Measurements from ENCODE around the gene LSM3. TPM values are rescaled to one million over a fixed set of nuclear protein-coding genes. Genes with fewer than 3 reads are reported as not detected.

The LSM3 gene
- total RNA-seq, 2 donors from 2014 or later, result 4.9 TPM

DNA sequence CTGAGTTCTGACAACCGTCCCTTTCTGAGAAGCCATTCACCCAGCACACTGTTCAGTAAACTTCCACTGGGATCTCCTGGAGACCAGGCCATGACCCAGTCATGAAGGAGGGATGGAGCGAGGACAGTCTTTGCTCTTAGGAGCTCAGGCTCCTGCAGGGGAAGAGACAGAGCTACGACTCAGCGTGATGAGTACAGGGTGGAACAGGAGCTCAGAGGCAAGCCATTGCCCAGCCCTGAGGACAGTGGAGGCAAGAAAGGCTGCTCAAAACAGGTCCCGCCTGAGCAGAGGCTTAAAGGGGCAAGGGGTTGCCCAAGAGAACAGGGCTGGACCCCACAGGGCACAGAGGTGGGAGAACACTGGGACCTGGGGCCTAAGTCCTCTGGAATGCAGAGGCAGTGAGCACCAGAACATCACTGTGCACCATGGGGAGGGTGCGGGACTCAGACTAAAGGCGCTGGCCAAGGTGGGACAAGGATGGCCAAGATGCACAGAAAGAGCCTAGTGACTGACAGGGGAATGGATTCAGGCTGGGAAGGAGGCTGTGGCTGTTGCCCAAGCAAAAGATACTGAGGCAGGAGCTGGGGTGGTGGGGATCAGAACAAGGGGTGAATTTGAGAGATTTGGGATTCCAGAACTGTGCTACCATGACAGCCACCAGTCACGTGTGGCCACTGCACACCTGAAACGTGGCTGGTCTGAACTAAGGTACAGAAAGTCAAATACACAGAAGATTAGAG is 28.0 kb upstream of the LSM3 start:
- Histone ChIP-seq H3K27me3 (replicated peaks; ENCODE audit: insufficient read depth) (no peaks in the 10 kb centered on the region), H3K36me3 (peaks cover 33% of the 10 kb centered on the region), H3K9me3 (no peaks in the 10 kb centered on the region), H3K4me1 (ENCODE audit: control insufficient read depth in 1 of 2, low read depth in 2 of 2) (peaks cover 19 to 25% of the 10 kb centered on the region in 2 donors), H3K27ac (no peak overlapping the region), H3K4me3 (no peak overlapping the region)
- DNase-seq (ENCODE audit: low spot score), result no peak
- TF ChIP-seq, protein P1, sequence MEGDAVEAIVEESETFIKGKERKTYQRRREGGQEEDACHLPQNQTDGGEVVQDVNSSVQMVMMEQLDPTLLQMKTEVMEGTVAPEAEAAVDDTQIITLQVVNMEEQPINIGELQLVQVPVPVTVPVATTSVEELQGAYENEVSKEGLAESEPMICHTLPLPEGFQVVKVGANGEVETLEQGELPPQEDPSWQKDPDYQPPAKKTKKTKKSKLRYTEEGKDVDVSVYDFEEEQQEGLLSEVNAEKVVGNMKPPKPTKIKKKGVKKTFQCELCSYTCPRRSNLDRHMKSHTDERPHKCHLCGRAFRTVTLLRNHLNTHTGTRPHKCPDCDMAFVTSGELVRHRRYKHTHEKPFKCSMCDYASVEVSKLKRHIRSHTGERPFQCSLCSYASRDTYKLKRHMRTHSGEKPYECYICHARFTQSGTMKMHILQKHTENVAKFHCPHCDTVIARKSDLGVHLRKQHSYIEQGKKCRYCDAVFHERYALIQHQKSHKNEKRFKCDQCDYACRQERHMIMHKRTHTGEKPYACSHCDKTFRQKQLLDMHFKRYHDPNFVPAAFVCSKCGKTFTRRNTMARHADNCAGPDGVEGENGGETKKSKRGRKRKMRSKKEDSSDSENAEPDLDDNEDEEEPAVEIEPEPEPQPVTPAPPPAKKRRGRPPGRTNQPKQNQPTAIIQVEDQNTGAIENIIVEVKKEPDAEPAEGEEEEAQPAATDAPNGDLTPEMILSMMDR (IDR thresholded peaks at IDR 0.05), result no peak
- ATAC-seq (ENCODE audit: insufficient number of reproducible peaks, low FRiP score, low read depth), result no peak

DNA sequence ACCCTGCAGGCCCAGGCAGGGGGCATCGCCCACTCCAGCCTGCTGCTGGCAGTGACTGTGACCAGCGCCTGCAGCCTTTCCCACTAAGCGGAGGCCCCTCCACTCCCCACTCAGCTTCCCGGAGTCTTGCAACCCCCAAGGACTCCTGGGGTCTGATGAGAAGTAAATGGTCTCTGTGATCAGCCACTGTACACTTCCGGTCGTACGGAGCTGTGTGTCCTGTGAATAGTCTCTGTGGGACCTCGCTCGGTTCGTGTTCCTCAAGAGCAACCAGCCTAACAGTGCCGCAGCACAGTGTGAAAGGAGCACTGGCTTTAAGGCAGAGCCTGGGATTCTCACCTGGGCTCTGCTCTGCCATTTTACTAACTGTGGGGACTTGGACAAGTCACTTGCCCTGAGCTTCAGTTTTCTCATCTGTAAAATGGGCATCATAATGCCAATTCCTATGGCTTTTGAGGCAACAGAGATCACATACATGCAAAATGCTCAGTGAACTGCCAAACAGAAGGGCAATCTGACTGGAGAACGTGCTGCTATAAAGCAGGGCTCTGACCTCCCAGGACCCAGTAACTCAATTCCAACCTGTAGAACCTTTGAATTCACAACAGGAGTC is 27.0 kb upstream of the LSM3 start:
- H3K27ac ChIP-seq, result no peak overlapping the region
- no peak for DNase-seq (ENCODE audit: low spot score)
- H3K4me3 ChIP-seq, result no peak overlapping the region
- TF ChIP-seq, protein P1 (IDR thresholded peaks at IDR 0.05), result no peak
- no peaks in the 10 kb centered on the region for H3K27me3 ChIP-seq (replicated peaks; ENCODE audit: insufficient read depth)
- no peaks in the 10 kb centered on the region for H3K9me3 ChIP-seq
- H3K36me3 ChIP-seq, result peaks cover 40% of the 10 kb centered on the region
- H3K4me1 ChIP-seq (ENCODE audit: control insufficient read depth in 1 of 2, low read depth in 2 of 2), result peaks cover 10 to 16% of the 10 kb centered on the region in 2 donors
- ATAC-seq (ENCODE audit: insufficient number of reproducible peaks, low FRiP score, low read depth), result no peak

DNA sequence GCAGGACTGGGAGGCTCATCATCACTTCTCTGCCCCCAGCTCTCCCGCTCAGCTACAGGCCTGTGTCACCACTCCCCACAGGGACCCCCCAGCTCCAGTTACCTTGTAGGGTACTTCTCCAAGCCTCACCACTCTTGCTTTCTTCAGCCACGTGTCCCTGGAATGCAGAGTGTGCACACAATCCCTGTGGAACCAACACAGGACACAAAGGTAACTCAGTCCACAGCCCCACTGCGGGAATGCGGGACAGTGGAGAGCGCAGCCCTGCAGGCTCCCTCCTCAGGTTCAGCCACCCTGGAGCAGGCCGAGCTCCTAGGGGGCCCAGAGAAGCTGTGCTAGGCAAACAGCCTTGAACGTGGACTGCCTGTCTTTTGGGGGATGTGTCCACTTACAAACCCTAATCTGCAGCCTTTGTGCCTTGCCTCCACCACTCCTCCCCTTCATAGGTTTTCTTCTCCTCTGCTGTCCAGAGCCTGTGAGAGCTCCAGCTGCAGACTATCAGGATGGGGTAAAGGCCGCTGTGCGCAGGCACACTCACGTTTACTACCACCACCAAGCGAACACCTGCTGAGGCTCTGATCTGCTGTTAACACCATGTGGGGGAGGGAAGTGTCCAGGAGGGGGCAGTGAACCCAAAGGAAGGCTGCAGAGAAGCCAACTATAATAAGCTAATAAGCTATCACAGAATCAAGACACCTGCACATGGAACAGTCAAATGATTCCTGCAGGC is 26.2 kb upstream of the LSM3 start:
- TF ChIP-seq, protein P1 (IDR thresholded peaks at IDR 0.05), result no peak
- DNase-seq (ENCODE audit: low spot score) (no peak), ATAC-seq (ENCODE audit: insufficient number of reproducible peaks, low FRiP score, low read depth) (no peak)
- no peak overlapping the region for H3K4me3 ChIP-seq
- H3K4me1 ChIP-seq (ENCODE audit: control insufficient read depth in 1 of 2, low read depth in 2 of 2), result peaks cover 5 to 8% of the 10 kb centered on the region in 2 donors
- no peaks in the 10 kb centered on the region for H3K27me3 ChIP-seq (replicated peaks; ENCODE audit: insufficient read depth)
- no peak overlapping the region for H3K27ac ChIP-seq
- no peaks in the 10 kb centered on the region for H3K9me3 ChIP-seq
- H3K36me3 ChIP-seq, result peaks cover 48% of the 10 kb centered on the region

DNA sequence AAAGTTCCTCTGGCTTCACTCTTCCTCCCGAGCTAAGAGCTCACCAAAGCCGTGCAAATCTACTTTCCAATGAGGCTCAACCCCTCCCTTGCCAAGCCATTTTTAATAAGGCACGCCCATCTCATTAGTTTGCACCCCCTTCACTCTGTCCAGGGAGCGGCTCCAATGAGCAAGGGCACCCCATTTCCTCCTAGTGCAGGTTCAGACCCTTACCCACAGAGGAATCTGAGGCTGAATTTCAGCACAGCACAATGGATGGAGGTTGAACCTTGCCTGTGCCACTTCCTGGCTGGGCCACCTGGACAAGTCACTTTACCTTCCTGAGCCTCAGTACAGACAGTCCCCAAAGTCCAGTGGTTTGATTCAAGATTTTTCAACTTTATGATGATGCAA is 25.7 kb upstream of the LSM3 start:
- H3K4me3 ChIP-seq, result no peak overlapping the region

More for the DNA sequence above, 25.7 kb upstream of the LSM3 start:
- no peak overlapping the region for H3K27ac ChIP-seq
- DNase-seq (ENCODE audit: low spot score) (no peak), ATAC-seq (ENCODE audit: insufficient number of reproducible peaks, low FRiP score, low read depth) (no peak)
- peaks cover 5% of the 10 kb centered on the region in 2 donors for H3K4me1 ChIP-seq (ENCODE audit: control insufficient read depth in 1 of 2, low read depth in 2 of 2)
- TF ChIP-seq, protein P1 (IDR thresholded peaks at IDR 0.05), result no peak
- H3K9me3 ChIP-seq, result no peaks in the 10 kb centered on the region
- peaks cover 54% of the 10 kb centered on the region for H3K36me3 ChIP-seq
- H3K27me3 ChIP-seq (replicated peaks; ENCODE audit: insufficient read depth), result no peaks in the 10 kb centered on the region

Measured in thoracic aorta (tissue), 2 donors.